Epithelial cell of prostate (primary cell): ENCODE results near the gene MANBA.
"Not testable (repeated sequence)": the region's sequence is repeated elsewhere in the genome, so short reads cannot be mapped to it uniquely, and the experiment has no call there.

Experiments
- DNase-seq: peaks from one replicate; pipeline ENCODE4 v3.0.0-alpha.2; 2011; ENCODE audit warnings: low read depth, low spot score
- H3K27ac ChIP-seq: fragments of 450-650 bp; 2 replicates; pipeline ENCODE4 v1.5.1; 2017; ENCODE audit warnings: mild to moderate bottlenecking

MANBA gene

GRCh38 chr4:102631616-102632015, 129.2 kb downstream of the MANBA start:
- no peak for DNase-seq
- peak overlapping the region; percentile 58 for H3K27ac ChIP-seq

- H3K27ac ChIP-seq = peak overlapping the region; percentile 58
These were observed 131.1 kb downstream of the MANBA start for GRCh38 chr4:102629673-102630072.

GRCh38 chr4:102627831-102628523, 132.8 kb downstream of the MANBA start:
- peak; percentile 79 for DNase-seq
- H3K27ac ChIP-seq = peak overlapping the region; percentile 88

More at GRCh38 chr4:102629673-102630072, 131.1 kb downstream of the MANBA start:
- DNase-seq = no peak

GRCh38 chr4:102625232-102625930, 135.4 kb downstream of the MANBA start:
- DNase-seq = no peak
- no peak overlapping the region for H3K27ac ChIP-seq

- no peak for DNase-seq
- H3K27ac ChIP-seq = no peak overlapping the region
These were observed 136.3 kb downstream of the MANBA start for GRCh38 chr4:102624505-102624904.

GRCh38 chr4:102623622-102624021, 137.1 kb downstream of the MANBA start:
- H3K27ac ChIP-seq = no peak overlapping the region
- DNase-seq = no peak

GRCh38 chr4:102620697-102621497, 139.9 kb downstream of the MANBA start:
- peak overlapping the region; percentile 70 for H3K27ac ChIP-seq
- DNase-seq = no peak

- H3K27ac ChIP-seq = peak overlapping the region; percentile 70
- DNase-seq = not testable (repeated sequence)
These were observed 140.8 kb downstream of the MANBA start for GRCh38 chr4:102619776-102620631.

- DNase-seq = not testable (repeated sequence)
- peak overlapping the region; percentile 70 for H3K27ac ChIP-seq
These were observed 141.7 kb downstream of the MANBA start for GRCh38 chr4:102619021-102619420.

GRCh38 chr4:102616636-102617035, 144.1 kb downstream of the MANBA start:
- DNase-seq = no peak
- H3K27ac ChIP-seq = no peak overlapping the region

GRCh38 chr4:102614801-102615200, 146.0 kb downstream of the MANBA start:
- no peak for DNase-seq
- H3K27ac ChIP-seq = no peak overlapping the region

- DNase-seq = peak; percentile 48
- peak overlapping the region; percentile 92 for H3K27ac ChIP-seq
These were observed 147.9 kb downstream of the MANBA start for GRCh38 chr4:102612824-102613366.

- H3K27ac ChIP-seq = peak overlapping the region; percentile 92
- no peak for DNase-seq
These were observed 148.6 kb downstream of the MANBA start for GRCh38 chr4:102612210-102612609.

- DNase-seq = no peak
- H3K27ac ChIP-seq = peak overlapping the region; percentile 92
These were observed 150.3 kb downstream of the MANBA start for GRCh38 chr4:102610476-102610875.

GRCh38 chr4:102610007-102610406, 150.8 kb downstream of the MANBA start:
- H3K27ac ChIP-seq = no peak overlapping the region
- DNase-seq = no peak

- no peak for DNase-seq
- H3K27ac ChIP-seq = peak overlapping the region; percentile 36
These were observed 152.6 kb downstream of the MANBA start for GRCh38 chr4:102608190-102608589.

GRCh38 chr4:102606846-102607450, 153.8 kb downstream of the MANBA start:
- no peak for DNase-seq
- H3K27ac ChIP-seq = peak overlapping the region; percentile 36

GRCh38 chr4:102606261-102606660, 154.5 kb downstream of the MANBA start:
- H3K27ac ChIP-seq = no peak overlapping the region
- no peak for DNase-seq

GRCh38 chr4:102604222-102604940, 156.4 kb downstream of the MANBA start:
- no peak overlapping the region for H3K27ac ChIP-seq
- no peak for DNase-seq
